IPS-NIHi7 (cell line): ENCODE data around the gene ARPC2.

ENCODE experiments used
- DNase-seq: peaks from one replicate; pipeline ENCODE4 v3.0.0; 2012; ENCODE audit warnings: mixed read lengths; ENCODE audit errors: extremely low spot score

The ARPC2 gene

GRCh38 chr2:218253232-218253625 lies 36.2 kb downstream of the ARPC2 start:
- no peak for DNase-seq

- DNase-seq = no peak
Observed at GRCh38 chr2:218255446-218255845, 38.5 kb downstream of the ARPC2 start.

GRCh38 chr2:218256612-218257350 lies 39.8 kb downstream of the ARPC2 start:
- no peak for DNase-seq

- peak; percentile 82 for DNase-seq
Observed at GRCh38 chr2:218257390-218257981, 40.5 kb downstream of the ARPC2 start.

GRCh38 chr2:218259099-218259961 lies 42.3 kb downstream of the ARPC2 start:
- no peak for DNase-seq

- no peak for DNase-seq
Observed at GRCh38 chr2:218260166-218260565, 43.2 kb downstream of the ARPC2 start.

GRCh38 chr2:218260742-218261422 lies 43.9 kb downstream of the ARPC2 start, which contains the start of gene GPBAR1:
TSS of gene GPBAR1 (plus strand) at chr2:218261015. CDS start at chr2:218262725, 1,710 bp downstream.
- peak; percentile 74 for DNase-seq

GRCh38 chr2:218261423-218262236 lies 44.6 kb downstream of the ARPC2 start:
- DNase-seq = no peak

- DNase-seq = no peak
Observed at GRCh38 chr2:218262237-218262600, 45.2 kb downstream of the ARPC2 start.

GRCh38 chr2:218262631-218263586 lies 45.9 kb downstream of the ARPC2 start:
- no peak for DNase-seq

- no peak for DNase-seq
Observed at GRCh38 chr2:218263817-218264641, 47.0 kb downstream of the ARPC2 start.

GRCh38 chr2:218264773-218265561 lies 48.0 kb downstream of the ARPC2 start:
- no peak for DNase-seq

GRCh38 chr2:218265626-218266025 lies 48.6 kb downstream of the ARPC2 start:
- no peak for DNase-seq

- no peak for DNase-seq
Observed at GRCh38 chr2:218266316-218266979, 49.5 kb downstream of the ARPC2 start.

GRCh38 chr2:218267259-218267658 lies 50.3 kb downstream of the ARPC2 start:
- no peak for DNase-seq

GRCh38 chr2:218269900-218270720 lies 53.1 kb downstream of the ARPC2 start, which contains the start of the genes AAMP and PNKD:
TSS of gene AAMP (minus strand) at chr2:218270137. CDS start at chr2:218270086, 51 bp downstream.
TSS of gene PNKD (plus strand) at chr2:218270519. CDS start at chr2:218270536, 17 bp downstream.
- DNase-seq = peak; percentile 99
